GM12878 (cell line): ENCODE measurements around the gene TBX22. TPM values are rescaled to one million over a fixed set of nuclear protein-coding genes. Genes with fewer than 3 reads are reported as not detected.

Experiments
- ATAC-seq: fragments of 200-7000 bp; cut with Tn5 transposase; 3 replicates; pipeline ENCODE4 v1.9.1; 2020; ENCODE audit warnings: mild to moderate bottlenecking, moderate library complexity
- BruUV-seq: library from RNA; stranded (reverse); fragments of 400-500 nt; replicated peaks from 2 replicates; lab custom pipeline; 2021; lab: Mats Ljungman, UMichigan
- CTCF ChIA-PET: fragments of 300-600 bp; sonication (Branson Sonifier 250); formaldehyde crosslinking; extraction: SDS; loops from one replicate; lab custom pipeline; 2021; ENCODE audit warnings: inconsistent platforms; lab: Yijun Ruan, JAX
- POLR2A ChIA-PET: fragments of 350-600 bp; formaldehyde crosslinking; extraction: SDS; loops from one replicate; lab custom pipeline; 2021; ENCODE audit warnings: inconsistent platforms; lab: Charles Lee
- RAD21 ChIA-PET: fragments of 300-600 bp; sonication (Branson Sonifier 250); formaldehyde crosslinking; loops from one replicate; lab custom pipeline; 2023; ENCODE audit warnings: antibody characterized with exemption; ENCODE audit not compliant: unreplicated experiment; lab: Charles Lee
- SMC1A ChIA-PET: fragments of 300-600 bp; sonication (Branson Sonifier 250); formaldehyde crosslinking; loops from one replicate; lab custom pipeline; 2023; ENCODE audit not compliant: unreplicated experiment, uncharacterized antibody; lab: Charles Lee
- DNase-seq: peaks from one replicate; pipeline ENCODE4 v3.0.0-alpha.2; 2011; ENCODE audit warnings: low read depth, low spot score
- FAIRE-seq: peaks from 3 replicates; lab custom pipeline; 2011; peaks lifted over from hg19 to GRCh38; lab: Jason Lieb, UNC
- H2AFZ ChIP-seq: 2 replicates; pipeline ENCODE4 v1.6.0; 2011; ENCODE audit warnings: low read depth, low read length, control low read depth; ENCODE audit not compliant: control insufficient read depth
- H3K27ac ChIP-seq: 2 replicates; pipeline ENCODE4 v1.5.1; 2011; ENCODE audit warnings: control low read depth; ENCODE audit not compliant: control insufficient read depth, insufficient read depth
- H3K27me3 ChIP-seq, 2 experiments: replicated peaks in 1 of 2; 2 replicates each; pipeline versions ENCODE4 v1.6.0 to v1.6.1; 2011; ENCODE audit warnings: low read length in 1 of 2; ENCODE audit not compliant: control insufficient read depth in 2 of 2, insufficient read depth in 2 of 2
- H3K36me3 ChIP-seq, 2 experiments: 2 replicates each; pipeline ENCODE4 v1.5.1; 2011; ENCODE audit warnings: low read length in 1 of 2; ENCODE audit not compliant: control insufficient read depth in 2 of 2, insufficient read depth in 2 of 2
- H3K4me1 ChIP-seq: 2 replicates; pipeline ENCODE4 v1.6.1; 2011; ENCODE audit warnings: mild to moderate bottlenecking, low read length, moderate library complexity, mixed read lengths; ENCODE audit not compliant: control insufficient read depth, insufficient read depth
- H3K4me2 ChIP-seq: 2 replicates; pipeline ENCODE4 v1.6.0; 2011; ENCODE audit warnings: control low read depth; ENCODE audit not compliant: control insufficient read depth, insufficient read depth
- H3K4me3 ChIP-seq: fragments of 200-600 bp; sonication (generic); 2 replicates; pipeline ENCODE4 v1.5.1; 2016
- H3K79me2 ChIP-seq: 2 replicates; pipeline ENCODE4 v1.6.0; 2011; ENCODE audit warnings: low read length; ENCODE audit not compliant: control insufficient read depth, insufficient read depth
- H3K9ac ChIP-seq: 2 replicates; pipeline ENCODE4 v1.8.0; 2011; ENCODE audit warnings: low read length, control low read depth, mixed read lengths; ENCODE audit not compliant: control insufficient read depth, insufficient read depth
- H3K9me3 ChIP-seq: replicated peaks from 3 replicates; pipeline ENCODE4 v1.5.1; 2011; ENCODE audit warnings: mild to moderate bottlenecking, low read length; ENCODE audit not compliant: control insufficient read depth, insufficient read depth
- H4K20me1 ChIP-seq: 2 replicates; pipeline ENCODE4 v1.6.0; 2011; ENCODE audit not compliant: control insufficient read depth, insufficient read depth
- CBX5 ChIP-seq: sonication (generic); IDR thresholded peaks from 2 replicates; pipeline ENCODE4 v1.6.1; 2016; ENCODE audit warnings: low read depth, moderate library complexity, mild to moderate bottlenecking, inconsistent platforms
- E2F8 ChIP-seq: fragments of 450-650 bp; IDR thresholded peaks from 2 replicates; pipeline ENCODE4 v1.6.1; 2018; ENCODE audit warnings: mild to moderate bottlenecking, low read depth, moderate library complexity; ENCODE audit not compliant: partially characterized antibody
- RFX5 ChIP-seq: IDR thresholded peaks from 2 replicates; pipeline ENCODE4 v1.6.1; 2011; ENCODE audit warnings: low read depth, low read length, improper control_type of control experiment
- SIX5 ChIP-seq: IDR thresholded peaks from 2 replicates; pipeline ENCODE4 v1.6.1; 2011; ENCODE audit warnings: mild to moderate bottlenecking, low read depth, low read length, moderate library complexity; ENCODE audit not compliant: severe bottlenecking
- USF1 ChIP-seq: IDR thresholded peaks from 2 replicates; pipeline ENCODE4 v1.6.1; 2011; ENCODE audit warnings: borderline replicate concordance, low read depth, mild to moderate bottlenecking, moderate library complexity, mixed read lengths, low read length; ENCODE audit not compliant: insufficient read depth; ENCODE audit errors: extremely low read length
- ZBED1 ChIP-seq: IDR thresholded peaks from 2 replicates; pipeline ENCODE4 v1.6.1; 2016; ENCODE audit warnings: borderline replicate concordance
- ZBTB40 ChIP-seq: fragments of 450-650 bp; IDR thresholded peaks from 2 replicates; pipeline ENCODE4 v1.6.1; 2016; ENCODE audit warnings: mild to moderate bottlenecking, moderate library complexity, borderline replicate concordance
- WGBS: methylation state at CpG from one replicate; pipeline ENCODE4 v1.1.6; 2016; ENCODE audit warnings: low lambda C conversion rate; ENCODE audit not compliant: insufficient replicate concordance, insufficient coverage; ENCODE audit errors: missing lambda C conversion rate; 5-methylcytosine and 5-hydroxymethylcytosine counted together
- in situ Hi-C: fragments of 300-500 bp; cut with MboI; formaldehyde crosslinking; loops from 9 replicates; pipeline ENCODE4 v1.14.3; 2018; ENCODE audit warnings: mixed read lengths
- intact Hi-C: fragments of 100-400 bp; cut with micrococcal nuclease; formaldehyde crosslinking; loops from one replicate; pipeline ENCODE4 v1.14.2; 2022; ENCODE audit not compliant: unreplicated experiment
- polyA plus RNA-seq, 11 experiments: library from polyadenylated mRNA; depleted of rRNA in 4 of 11; unstranded in 6 of 11; stranded (reverse) in 5 of 11; fragments of >200 nt; fragmentation: Nextera tagmentation in 4 of 11; fragmentation: Illumina TruSeq in 1 of 11; extraction: Ambion mirVana in 4 of 11; extraction: Trizol in 1 of 11; gene quantifications; 1 replicate in 1 of 11; 2 replicates in 10 of 11; pipeline versions ENCODE4 v1.2.1 to v1.2.3, GENCODE V29; 2011 to 2016; ENCODE audit warnings: inconsistent platforms in 2 of 11, missing spikeins in 2 of 11, low read depth in 1 of 11
- total RNA-seq, 4 experiments: library from RNA; depleted of rRNA in 3 of 4; stranded (reverse); fragments of >200 nt in 3 of 4; fragmentation: Illumina TruSeq in 1 of 4; extraction: Trizol in 1 of 4; gene quantifications; 2 replicates each; pipeline versions ENCODE4 v1.2.1 to v1.2.3, GENCODE V29; 2013 to 2021
- TF ChIP-seq, protein P1 (sequence below): fragments of 450-650 bp; IDR thresholded peaks from 2 replicates; pipeline ENCODE4 v1.6.1; 2017; ENCODE audit warnings: mild to moderate bottlenecking
- TF ChIP-seq, protein P2 (sequence below): fragments of 450-650 bp; IDR thresholded peaks from 2 replicates; pipeline ENCODE4 v1.6.1; 2016; ENCODE audit warnings: mild to moderate bottlenecking

Gene TBX22
- total and polyA plus RNA-seq, 10 of the 15 experiments (the other 5 are each of a cell fraction or from before 2014, with no cell fraction given): 0.35 TPM; not detected in 9

- no TSS peak for BruUV-seq
- RAD21 ChIA-PET: no interaction called here
- Histone ChIP-seq H4K20me1 (no peaks in the 10 kb centered on the region), H3K9me3 (no peaks in the 10 kb centered on the region), H3K4me2 (no peak overlapping the region), H2AFZ (no peak overlapping the region), H3K27ac (no peak overlapping the region), H3K27me3 (no peaks in the 10 kb centered on the region), H3K9ac (no peak overlapping the region), H3K4me3 (no peak overlapping the region), H3K36me3 (no peaks in the 10 kb centered on the region), H3K4me1 (no peaks in the 10 kb centered on the region), H3K79me2 (no peaks in the 10 kb centered on the region)
- no peak for DNase-seq
- intact Hi-C loops: no loop called here
- WGBS: 30% methylated on average over 3 of the region's 3 CpGs
- in situ Hi-C loops: no loop called here
- CTCF ChIA-PET: interaction anchor here (0.6 kb wide), 1 partner anchor 94 kb away, joined by 4 read pairs; no protein-coding TSS in a partner anchor
- no peak for FAIRE-seq
- SMC1A ChIA-PET: no interaction called here
- POLR2A ChIA-PET: no interaction called here
- no peak for ATAC-seq
- TF ChIP-seq, protein P1, sequence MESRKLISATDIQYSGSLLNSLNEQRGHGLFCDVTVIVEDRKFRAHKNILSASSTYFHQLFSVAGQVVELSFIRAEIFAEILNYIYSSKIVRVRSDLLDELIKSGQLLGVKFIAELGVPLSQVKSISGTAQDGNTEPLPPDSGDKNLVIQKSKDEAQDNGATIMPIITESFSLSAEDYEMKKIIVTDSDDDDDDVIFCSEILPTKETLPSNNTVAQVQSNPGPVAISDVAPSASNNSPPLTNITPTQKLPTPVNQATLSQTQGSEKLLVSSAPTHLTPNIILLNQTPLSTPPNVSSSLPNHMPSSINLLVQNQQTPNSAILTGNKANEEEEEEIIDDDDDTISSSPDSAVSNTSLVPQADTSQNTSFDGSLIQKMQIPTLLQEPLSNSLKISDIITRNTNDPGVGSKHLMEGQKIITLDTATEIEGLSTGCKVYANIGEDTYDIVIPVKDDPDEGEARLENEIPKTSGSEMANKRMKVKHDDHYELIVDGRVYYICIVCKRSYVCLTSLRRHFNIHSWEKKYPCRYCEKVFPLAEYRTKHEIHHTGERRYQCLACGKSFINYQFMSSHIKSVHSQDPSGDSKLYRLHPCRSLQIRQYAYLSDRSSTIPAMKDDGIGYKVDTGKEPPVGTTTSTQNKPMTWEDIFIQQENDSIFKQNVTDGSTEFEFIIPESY: no peak
- TF ChIP-seq E2F8 (no peak), CBX5 (no peak), SIX5 (no peak), ZBED1 (no peak), USF1 (no peak), RFX5 (no peak), ZBTB40 (no peak)
- TF ChIP-seq, protein P2, sequence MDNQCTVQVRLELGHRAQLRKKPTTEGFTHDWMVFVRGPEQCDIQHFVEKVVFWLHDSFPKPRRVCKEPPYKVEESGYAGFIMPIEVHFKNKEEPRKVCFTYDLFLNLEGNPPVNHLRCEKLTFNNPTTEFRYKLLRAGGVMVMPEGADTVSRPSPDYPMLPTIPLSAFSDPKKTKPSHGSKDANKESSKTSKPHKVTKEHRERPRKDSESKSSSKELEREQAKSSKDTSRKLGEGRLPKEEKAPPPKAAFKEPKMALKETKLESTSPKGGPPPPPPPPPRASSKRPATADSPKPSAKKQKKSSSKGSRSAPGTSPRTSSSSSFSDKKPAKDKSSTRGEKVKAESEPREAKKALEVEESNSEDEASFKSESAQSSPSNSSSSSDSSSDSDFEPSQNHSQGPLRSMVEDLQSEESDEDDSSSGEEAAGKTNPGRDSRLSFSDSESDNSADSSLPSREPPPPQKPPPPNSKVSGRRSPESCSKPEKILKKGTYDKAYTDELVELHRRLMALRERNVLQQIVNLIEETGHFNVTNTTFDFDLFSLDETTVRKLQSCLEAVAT: no peak
Observed at GRCh38 chrX:80026116-80026515, 11.6 kb downstream of the TBX22 start.
